HG02970 (cell line): Measurements from ENCODE around the gene CYP2D6.
"Not testable (repeated sequence)": the region's sequence is repeated elsewhere in the genome, so short reads cannot be mapped to it uniquely, and the experiment has no call there.

Source experiments
- ATAC-seq: cut with Tn5 transposase; IDR thresholded peaks from one replicate; pipeline ENCODE4 v1.9.1; 2021; ENCODE audit warnings: mild to moderate bottlenecking, moderate library complexity, moderate number of reproducible peaks; ENCODE audit not compliant: unreplicated experiment, low FRiP score

CYP2D6 gene

DNA sequence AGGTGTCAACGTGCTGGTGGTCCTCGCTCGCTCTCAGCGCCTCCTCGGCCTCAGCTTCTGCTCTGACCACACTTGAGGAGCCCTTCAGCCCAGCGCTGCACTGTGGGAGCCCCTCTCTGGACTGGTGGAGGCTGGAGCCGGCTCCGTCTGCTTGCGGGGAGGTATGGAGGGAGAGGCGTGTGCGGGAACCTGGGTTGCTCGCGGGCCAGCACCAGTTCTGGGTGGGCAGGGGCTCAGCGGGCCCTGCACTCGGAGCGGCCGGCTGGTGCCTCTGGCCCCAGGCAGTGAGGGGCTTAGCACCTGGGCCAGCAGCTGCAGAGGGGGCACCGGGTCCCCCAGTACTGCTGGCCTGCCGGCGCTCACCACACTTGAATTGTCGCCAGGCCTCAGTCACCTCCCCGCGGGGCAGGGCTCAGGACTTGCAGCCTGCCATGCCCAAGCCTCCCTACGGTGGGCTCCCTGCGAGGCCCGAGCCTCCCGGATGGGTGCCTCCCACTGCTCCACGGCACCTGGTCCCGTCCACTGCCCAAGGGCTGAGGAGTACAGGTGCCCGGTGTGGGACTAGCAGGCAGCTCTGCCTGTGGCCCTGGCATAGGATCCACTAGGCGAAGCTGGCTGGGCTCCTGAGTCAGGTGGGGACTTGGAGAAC is 7.6 kb upstream of the CYP2D6 start:
- no peak for ATAC-seq

DNA sequence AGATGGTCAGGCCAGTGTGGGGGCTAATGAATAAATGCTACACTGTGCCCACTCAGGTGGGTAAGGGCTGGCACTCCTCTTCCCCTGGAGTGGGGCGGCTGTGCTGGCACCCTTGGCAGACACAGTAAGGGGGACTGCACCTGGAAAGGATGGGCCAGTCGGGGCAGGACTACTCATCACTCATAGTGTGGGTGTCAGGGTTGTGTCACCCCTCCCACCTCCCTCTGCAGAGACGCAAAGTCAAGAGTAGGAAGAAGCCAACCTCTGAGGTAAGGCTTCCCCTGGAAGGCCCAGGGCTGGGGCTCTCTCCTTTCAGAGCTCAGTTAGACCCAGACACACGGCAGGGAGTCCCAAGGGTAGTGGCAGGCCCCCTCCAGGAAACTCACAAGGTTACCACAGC is 5.1 kb upstream of the CYP2D6 start:
- ATAC-seq, result not testable (repeated sequence)

GRCh38 chr22:42134100-42135020 is 3.8 kb upstream of the CYP2D6 start:
- no peak for ATAC-seq

- ATAC-seq, result no peak
Measured at GRCh38 chr22:42132457-42132856, 1.8 kb upstream of the CYP2D6 start.

GRCh38 chr22:42131562-42131961 is 952 bp upstream of the CYP2D6 start:
- no peak for ATAC-seq

GRCh38 chr22:42130182-42130581 is 428 bp downstream of the CYP2D6 start:
- ATAC-seq, result not testable (repeated sequence)

GRCh38 chr22:42128776-42129694 is 1.6 kb downstream of the CYP2D6 start:
- not testable (repeated sequence) for ATAC-seq

DNA sequence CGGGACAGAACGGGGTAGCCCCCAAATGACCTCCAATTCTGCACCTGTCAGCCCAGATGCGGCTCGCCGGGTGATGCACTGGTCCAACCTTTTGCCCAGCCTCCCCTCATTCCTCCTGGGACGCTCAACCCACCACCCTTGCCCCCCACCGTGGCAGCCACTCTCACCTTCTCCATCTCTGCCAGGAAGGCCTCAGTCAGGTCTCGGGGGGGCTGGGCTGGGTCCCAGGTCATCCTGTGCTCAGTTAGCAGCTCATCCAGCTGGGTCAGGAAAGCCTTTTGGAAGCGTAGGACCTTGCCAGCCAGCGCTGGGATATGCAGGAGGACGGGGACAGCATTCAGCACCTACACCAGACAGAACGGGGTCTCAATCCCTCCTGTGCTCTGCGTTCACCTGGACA is 2.6 kb downstream of the CYP2D6 start:
- not testable (repeated sequence) for ATAC-seq

DNA sequence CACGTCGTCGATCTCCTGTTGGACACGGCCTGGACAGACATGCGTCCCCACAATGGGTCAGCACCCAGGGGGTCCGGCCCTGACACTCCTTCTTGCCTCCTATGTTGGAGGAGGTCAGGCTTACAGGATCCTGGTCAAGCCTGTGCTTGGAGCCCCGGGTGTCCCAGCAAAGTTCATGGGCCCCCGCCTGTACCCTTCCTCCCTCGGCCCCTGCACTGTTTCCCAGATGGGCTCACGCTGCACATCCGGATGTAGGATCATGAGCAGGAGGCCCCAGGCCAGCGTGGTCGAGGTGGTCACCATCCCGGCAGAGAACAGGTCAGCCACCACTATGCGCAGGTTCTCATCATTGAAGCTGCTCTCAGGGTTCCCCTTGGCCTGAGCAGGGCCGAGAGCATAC is 3.0 kb downstream of the CYP2D6 start:
- ATAC-seq, result no peak

DNA sequence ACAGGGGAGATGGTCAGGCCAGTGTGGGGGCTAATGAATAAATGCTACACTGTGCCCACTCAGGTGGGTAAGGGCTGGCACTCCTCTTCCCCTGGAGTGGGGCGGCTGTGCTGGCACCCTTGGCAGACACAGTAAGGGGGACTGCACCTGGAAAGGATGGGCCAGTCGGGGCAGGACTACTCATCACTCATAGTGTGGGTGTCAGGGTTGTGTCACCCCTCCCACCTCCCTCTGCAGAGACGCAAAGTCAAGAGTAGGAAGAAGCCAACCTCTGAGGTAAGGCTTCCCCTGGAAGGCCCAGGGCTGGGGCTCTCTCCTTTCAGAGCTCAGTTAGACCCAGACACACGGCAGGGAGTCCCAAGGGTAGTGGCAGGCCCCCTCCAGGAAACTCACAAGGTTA is 7.1 kb downstream of the CYP2D6 start:
- not testable (repeated sequence) for ATAC-seq

DNA sequence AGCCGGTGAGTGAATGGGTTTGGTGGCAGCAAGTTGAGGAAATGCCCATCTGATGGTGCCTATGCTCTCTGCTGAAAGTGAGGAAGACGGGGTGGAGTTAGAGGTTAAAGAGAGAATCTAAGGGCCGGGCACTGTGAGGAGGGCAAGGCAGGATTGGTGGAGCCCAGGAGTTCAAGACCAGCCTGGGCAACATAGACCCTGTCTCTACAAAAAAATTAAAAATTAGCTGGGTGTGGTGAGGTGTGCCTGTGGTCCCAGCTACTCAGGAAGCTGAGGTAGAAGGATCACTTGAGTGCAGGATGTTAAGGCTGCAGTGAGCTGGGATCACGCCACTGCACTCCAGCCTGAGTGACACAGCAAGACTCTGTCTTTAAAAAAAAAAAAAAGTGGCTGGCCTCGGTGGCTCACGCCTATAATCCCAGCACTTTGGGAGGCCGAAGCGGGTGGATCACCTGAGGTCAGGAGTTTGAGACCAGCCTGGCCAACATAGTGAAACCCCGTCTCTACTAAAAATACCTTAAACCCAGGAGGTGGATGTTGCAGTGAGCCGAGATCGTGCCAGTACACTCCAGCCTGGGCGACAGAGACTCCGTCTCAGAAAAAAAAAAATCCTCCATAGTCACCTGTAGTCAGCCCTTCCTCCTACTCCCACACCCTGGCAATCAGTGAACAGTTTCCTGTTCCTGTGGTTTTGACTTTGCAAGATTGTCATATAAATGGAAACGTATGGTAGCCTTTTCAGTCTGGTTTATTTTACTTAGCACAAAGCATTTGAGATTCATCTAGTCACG is 10.2 kb downstream of the CYP2D6 start:
- ATAC-seq, result not testable (repeated sequence)

GRCh38 chr22:42116848-42117424 is 13.7 kb downstream of the CYP2D6 start:
- no peak for ATAC-seq

GRCh38 chr22:42115420-42115830 is 15.2 kb downstream of the CYP2D6 start:
- ATAC-seq, result not testable (repeated sequence)

DNA sequence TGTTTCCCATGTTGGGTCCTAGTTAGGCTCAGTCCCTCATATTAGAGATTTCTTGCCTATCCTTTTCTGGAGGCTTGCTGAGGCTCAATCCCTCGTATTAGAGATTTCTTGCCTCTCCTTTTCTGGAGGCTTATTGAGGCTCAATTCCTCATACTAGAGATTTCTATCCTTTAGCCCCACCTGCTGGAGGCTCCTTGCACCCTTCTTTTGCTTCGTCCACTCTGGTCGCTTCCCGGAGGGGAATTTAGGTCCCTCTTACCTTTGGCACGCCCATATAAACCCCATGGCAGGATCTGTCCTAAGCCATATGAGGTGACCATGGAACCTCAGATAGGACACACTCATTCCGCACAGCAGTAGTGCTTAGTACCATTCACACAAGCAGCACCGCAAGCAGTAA is 15.9 kb downstream of the CYP2D6 start:
- ATAC-seq, result no peak

DNA sequence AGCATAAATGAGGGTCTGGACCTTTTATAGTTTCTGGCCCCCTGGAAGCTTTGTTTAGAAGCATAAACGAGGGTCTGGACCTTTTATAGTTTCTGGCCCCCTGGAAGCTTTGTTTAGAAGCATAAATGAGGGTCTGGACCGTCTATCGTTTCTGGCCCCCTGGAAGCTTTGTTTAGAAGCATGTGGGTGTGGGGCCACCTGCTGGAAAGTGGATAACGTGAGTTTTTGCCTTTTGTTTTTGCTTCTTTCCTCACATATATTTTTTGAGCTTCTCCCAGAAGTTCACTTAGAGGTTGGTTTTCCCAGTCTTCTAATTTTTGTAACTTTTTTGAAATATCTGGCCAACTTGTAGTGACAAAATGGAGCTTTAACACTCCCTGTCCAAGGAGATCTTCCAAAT is 17.8 kb downstream of the CYP2D6 start:
- ATAC-seq, result not testable (repeated sequence)

DNA sequence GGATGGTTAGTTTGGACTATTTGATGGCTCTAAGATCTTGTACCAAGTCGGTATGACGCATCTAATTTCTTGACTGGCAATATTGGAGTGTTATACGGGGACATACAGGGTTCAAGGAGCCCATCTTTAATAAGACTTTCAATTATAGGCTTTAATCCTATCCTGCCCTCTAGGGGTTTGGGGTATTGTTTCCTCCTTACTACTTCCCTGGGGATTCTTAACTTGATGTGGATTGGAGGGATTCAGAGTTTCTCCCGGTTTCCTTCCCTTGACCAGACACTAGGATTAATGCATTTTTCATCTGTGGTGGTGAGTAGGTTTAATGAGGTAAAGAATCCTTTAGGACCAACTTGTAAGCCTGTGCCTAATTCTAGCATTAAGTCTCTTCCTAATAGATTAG is 18.8 kb downstream of the CYP2D6 start:
- no peak for ATAC-seq

GRCh38 chr22:42108848-42109247 is 21.8 kb downstream of the CYP2D6 start:
- ATAC-seq, result no peak

DNA sequence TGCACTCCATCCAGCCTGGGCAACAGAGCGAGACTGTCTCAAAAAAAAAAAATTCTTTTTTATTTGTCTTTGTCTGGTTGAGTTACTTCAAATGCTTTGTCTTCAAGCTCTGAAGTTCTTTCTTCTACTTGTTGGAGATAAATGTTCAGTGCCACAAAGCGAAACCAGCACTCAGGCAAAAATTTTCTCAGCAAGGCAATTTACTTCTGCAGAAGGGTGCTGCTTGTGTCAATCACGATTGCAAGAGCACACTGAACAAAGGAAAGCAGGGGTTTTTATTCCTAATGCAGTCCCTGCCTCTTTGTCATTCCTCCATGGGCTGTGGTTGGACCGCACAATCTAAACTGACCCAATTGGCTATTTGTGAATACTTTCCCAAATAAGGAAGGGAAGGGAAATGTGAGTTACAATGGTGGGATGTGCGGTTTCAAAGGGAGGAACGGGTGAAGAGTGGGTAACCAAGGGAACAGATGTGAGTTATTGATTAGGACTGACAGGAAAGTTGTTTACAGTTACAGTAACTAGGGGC is 26.2 kb downstream of the CYP2D6 start:
- not testable (repeated sequence) for ATAC-seq

DNA sequence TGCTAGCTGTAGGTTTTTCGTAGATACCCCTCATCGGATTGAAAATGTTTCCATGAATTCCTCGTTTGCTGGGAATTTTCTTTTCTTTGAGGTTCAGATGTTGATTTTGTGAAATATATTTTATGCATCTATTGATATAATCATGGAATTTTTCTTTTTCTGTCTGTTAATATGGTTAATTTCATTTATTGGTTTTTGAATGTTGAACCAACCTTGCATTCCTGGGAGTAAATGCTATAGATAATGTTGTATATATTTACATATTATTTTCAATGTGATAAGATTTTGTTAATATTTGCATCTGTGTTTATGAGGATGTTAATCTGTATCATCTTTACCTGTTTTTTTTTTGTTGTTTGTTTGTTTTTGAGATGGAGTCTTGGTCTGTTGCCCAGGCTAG is 29.4 kb downstream of the CYP2D6 start:
- ATAC-seq, result no peak
